GM21528 (cell line): Measurements from ENCODE around the gene SLC2A11.

Source experiments
- ATAC-seq: cut with Tn5 transposase; IDR thresholded peaks from one replicate; pipeline ENCODE4 v1.9.1; 2021; ENCODE audit warnings: mild to moderate bottlenecking, moderate library complexity; ENCODE audit not compliant: unreplicated experiment, low FRiP score

Gene SLC2A11

GRCh38 chr22:23832226-23833016, 25.3 kb upstream of the SLC2A11 start:
- ATAC-seq = no peak

- no peak for ATAC-seq
Observed at GRCh38 chr22:23833017-23833751, 24.5 kb upstream of the SLC2A11 start.

DNA sequence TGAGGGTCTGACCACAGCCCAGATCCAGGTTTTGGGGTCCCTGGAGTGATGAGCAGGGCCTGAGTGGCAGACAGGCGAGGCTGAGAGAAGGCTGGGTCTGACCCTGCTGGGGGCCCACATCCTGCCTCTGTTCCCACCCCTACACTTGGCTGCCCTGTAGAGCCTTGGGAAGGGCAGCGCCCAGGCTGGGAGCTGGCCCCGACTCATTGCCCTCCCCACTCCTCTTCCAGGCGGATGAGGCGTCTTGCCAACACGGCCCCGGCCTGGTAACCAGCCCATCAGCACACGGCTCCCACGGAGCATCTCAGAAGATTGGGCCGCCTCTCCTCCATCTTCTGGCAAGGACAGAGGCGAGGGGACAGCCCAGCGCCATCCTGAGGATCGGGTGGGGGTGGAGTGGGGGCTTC, 23.8 kb upstream of the SLC2A11 start:
- no peak for ATAC-seq

GRCh38 chr22:23834406-23834792, 23.3 kb upstream of the SLC2A11 start:
- ATAC-seq = no peak

DNA sequence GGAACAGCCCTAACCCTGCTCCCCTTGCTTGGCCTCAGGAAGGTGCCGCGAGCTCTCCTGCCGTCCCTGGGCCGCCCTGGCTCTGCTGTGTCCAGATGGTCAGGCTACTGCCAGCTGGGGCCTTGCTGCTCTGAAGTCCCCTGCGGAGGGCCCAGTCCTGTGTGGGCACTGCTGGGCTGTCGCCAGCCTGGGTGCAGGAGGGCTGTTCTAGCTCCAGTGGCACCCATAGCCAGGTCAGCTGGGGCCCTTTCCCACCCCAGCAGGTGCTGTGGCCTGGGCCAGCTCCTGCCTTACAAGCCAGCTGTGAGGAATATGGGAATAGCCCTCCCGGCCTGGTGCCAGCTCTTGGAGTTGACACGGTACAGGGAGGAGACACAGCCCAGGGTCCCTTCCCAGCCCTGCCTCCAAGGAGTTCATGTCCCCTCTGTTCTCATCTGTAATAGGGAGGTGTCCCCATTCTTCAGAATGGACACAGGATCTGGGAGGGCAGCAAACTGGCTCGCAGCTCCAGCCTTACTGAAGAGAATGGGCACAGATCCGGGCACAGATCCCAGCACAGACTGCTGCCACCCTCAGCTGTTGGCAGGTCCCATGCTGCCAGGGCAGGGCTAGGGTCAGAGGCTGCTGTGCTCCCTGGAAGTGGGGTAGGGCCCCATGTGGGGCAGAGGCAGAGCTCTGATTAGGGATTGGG, 22.7 kb upstream of the SLC2A11 start:
- no peak for ATAC-seq

DNA sequence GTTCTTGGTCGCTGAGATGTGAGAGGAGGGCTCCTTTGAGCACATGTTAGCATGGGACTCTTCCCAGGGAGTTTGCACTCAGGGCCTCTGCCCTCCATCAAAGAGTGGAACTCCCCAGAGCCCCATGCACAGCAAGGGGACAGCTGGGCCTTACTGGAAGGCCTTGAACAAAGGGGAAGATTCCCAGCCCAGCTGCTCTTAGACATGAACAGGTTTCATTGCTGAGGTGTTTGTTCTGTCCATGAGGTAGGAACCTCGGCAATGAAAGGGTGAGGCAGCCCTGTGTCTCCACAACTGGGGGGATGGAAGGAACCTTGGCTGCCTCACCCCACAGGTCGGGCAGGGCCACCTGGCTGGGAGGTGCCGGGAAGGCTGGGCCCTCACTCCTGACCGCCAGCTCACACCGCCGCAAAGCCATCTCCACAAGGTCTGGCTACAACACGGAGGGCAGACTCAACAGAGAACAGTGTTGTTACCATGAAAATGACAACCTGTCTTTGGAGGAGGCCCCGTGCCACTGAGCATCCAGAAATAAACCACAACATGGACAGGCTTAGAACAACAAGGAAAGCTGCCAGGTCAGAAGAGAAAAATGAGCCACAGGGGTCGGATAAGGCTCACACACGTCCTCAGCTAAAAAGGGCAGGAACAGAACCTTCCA, 22.1 kb upstream of the SLC2A11 start:
- no peak for ATAC-seq

DNA sequence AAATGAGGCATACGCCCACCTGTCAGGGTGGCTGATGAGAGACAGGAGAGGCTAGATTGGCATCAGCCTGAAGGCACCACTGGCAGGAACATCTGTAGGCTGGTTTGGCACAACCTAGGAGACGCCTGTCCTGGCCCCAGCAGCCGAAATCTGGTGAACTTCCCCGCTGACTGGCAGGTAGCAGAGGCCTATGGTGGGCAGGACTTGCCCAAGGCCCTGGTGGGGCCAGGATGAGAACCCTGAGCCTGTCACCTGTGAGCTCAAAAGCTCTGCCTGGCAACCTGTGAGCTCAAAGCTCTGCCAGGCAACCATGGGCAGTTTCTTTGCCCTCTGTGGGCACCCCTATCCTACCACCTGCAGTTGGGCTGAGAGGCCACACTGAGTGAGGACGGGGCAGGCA, 21.4 kb upstream of the SLC2A11 start:
- no peak for ATAC-seq

GRCh38 chr22:23836692-23837495, 20.8 kb upstream of the SLC2A11 start:
- no peak for ATAC-seq

- no peak for ATAC-seq
Observed at GRCh38 chr22:23837496-23837859, 20.2 kb upstream of the SLC2A11 start.

GRCh38 chr22:23837911-23838680, 19.6 kb upstream of the SLC2A11 start:
- peak; percentile 4 for ATAC-seq

- peak; percentile 74 for ATAC-seq
Observed at GRCh38 chr22:23838681-23839468, 18.8 kb upstream of the SLC2A11 start, which contains the start of gene DERL3. Gene DERL3 (minus strand): TSS chr22:23839006. CDS start chr22:23838987, 19 bp downstream.

DNA sequence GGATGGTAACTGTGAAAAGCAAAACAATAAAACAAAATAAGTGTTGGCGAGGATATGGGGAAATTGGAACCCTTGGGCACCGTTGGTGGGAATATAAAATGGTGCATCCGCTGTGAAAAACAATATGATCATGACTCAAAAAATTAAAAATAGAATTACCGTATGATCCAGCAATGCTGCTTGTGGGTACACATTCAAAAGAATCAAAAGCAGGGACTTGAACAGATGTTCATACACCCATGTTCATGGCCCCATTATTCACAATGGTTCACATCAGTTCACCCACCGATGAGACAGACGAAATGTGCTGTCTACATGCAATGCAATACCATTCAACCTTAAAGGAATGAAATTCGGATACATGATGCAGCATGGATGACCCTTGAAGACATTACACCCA, 17.6 kb upstream of the SLC2A11 start:
- no peak for ATAC-seq

- ATAC-seq = no peak
Observed at GRCh38 chr22:23841292-23841691, 16.4 kb upstream of the SLC2A11 start.

GRCh38 chr22:23841736-23842445, 15.8 kb upstream of the SLC2A11 start:
- ATAC-seq = no peak

- no peak for ATAC-seq
Observed at GRCh38 chr22:23842599-23842998, 15.1 kb upstream of the SLC2A11 start.

DNA sequence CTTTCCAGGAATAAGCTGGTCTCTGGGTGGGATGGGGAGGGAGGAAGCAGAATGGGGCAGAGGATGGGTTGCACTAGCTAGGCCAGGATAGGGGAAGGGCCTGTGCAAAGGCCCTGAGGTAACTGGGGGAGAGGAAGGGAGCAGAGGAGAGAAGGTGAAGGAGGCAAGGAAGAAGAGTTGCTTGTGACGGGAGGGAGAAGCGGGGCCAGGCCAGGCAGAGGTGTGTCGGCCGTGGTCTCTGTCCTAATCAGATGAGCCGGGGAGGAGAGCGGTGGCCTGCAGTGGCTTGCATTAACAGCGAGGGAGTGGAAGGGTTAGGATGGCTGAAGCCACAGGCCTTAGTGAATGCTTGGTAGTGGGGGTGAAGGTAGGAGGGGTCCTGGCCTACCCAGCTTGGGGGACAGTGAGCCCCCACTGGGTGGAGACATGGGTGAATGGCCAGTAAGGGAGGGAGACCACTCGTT, 12.9 kb upstream of the SLC2A11 start:
- peak; percentile 5 for ATAC-seq

DNA sequence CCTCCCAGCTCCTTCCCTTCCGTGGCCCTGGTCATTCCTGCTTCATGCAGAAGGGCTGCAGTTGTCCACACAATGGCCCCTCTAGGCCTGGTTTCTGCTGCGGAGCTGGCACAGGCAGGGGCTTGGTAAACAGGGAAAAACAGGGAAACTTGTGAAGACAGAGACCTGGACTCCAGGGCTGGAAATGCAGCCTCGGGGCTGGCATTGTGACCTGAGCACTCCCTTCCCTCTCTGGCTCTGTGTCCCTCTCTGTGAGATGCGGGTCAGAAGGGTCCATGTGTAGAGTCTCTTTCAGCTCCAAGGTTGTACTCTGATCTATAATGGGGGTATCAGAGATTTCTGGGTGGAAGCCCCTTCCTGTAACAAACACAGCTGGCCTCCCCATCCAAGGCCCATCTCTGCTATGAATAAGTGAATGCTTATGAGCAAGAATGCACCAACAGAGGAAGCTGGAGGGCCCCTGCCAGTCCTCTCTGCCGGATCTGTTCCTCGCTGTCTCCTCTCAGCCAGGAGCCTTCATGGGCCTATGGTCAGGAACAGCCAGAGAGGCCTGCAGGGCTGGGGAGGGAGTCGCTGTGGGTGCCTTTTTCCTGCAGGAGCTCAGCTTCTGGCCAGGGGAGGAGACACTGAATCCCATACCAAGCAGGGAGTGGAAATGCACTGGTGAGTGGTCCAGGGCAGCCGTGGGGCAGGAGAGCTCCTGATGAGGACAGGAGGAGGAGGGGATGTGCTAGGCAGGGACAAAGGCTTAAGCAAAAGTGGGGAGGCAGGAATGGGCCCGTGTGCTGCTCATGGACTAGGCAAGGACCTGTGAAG, 12.2 kb upstream of the SLC2A11 start:
- ATAC-seq = no peak
